Myocyte (in vitro differentiated cells): ENCODE results near the gene SEL1L. TPM values are rescaled to one million over a fixed set of nuclear protein-coding genes. Genes with fewer than 3 reads are reported as not detected.
"Not testable (repeated sequence)": the region's sequence is repeated elsewhere in the genome, so short reads cannot be mapped to it uniquely, and the experiment has no call there.

Experiments
- DNase-seq: peaks from one replicate; pipeline ENCODE4 v3.0.0-alpha.2; 2012; ENCODE audit warnings: low read depth
- total RNA-seq: library from RNA; depleted of rRNA; stranded (reverse); fragments of >200 nt; gene quantifications from 2 replicates; pipeline ENCODE4 v1.2.3, GENCODE V29; 2014

SEL1L gene
- total RNA-seq, 1 donor from 2014 or later: 72.5 TPM

- DNase-seq: no peak
Observed at GRCh38 chr14:81474685-81475324, 58.8 kb downstream of the SEL1L start.

GRCh38 chr14:81474148-81474492 is 59.5 kb downstream of the SEL1L start:
- DNase-seq: no peak

GRCh38 chr14:81473456-81474147 is 60.1 kb downstream of the SEL1L start:
- no peak for DNase-seq

GRCh38 chr14:81472096-81472800 is 61.4 kb downstream of the SEL1L start:
- DNase-seq: no peak

GRCh38 chr14:81471062-81471461 is 62.6 kb downstream of the SEL1L start:
- no peak for DNase-seq

- not testable (repeated sequence) for DNase-seq
Observed at GRCh38 chr14:81470557-81470826, 63.2 kb downstream of the SEL1L start.

- no peak for DNase-seq
Observed at GRCh38 chr14:81466854-81467253, 66.8 kb downstream of the SEL1L start.

- no peak for DNase-seq
Observed at GRCh38 chr14:81465507-81466228, 68.0 kb downstream of the SEL1L start.

GRCh38 chr14:81465003-81465392 is 68.7 kb downstream of the SEL1L start:
- not testable (repeated sequence) for DNase-seq

- DNase-seq: peak; percentile 85
Observed at GRCh38 chr14:81464253-81465002, 69.2 kb downstream of the SEL1L start.

GRCh38 chr14:81462356-81462755 is 71.3 kb downstream of the SEL1L start:
- not testable (repeated sequence) for DNase-seq

- DNase-seq: no peak
Observed at GRCh38 chr14:81459912-81460311, 73.7 kb downstream of the SEL1L start.

- DNase-seq: no peak
Observed at GRCh38 chr14:81458352-81458751, 75.3 kb downstream of the SEL1L start.

GRCh38 chr14:81455390-81455789 is 78.3 kb downstream of the SEL1L start:
- peak; percentile 12 for DNase-seq

GRCh38 chr14:81454572-81455218 is 79.0 kb downstream of the SEL1L start:
- DNase-seq: no peak

- peak; percentile 84 for DNase-seq
Observed at GRCh38 chr14:81453166-81453766, 80.4 kb downstream of the SEL1L start.

GRCh38 chr14:81452341-81453133 is 81.1 kb downstream of the SEL1L start:
- DNase-seq: peak; percentile 72

GRCh38 chr14:81450976-81451375 is 82.7 kb downstream of the SEL1L start:
- no peak for DNase-seq

- peak; percentile 98 for DNase-seq
Observed at GRCh38 chr14:81450100-81450531, 83.5 kb downstream of the SEL1L start.
